ENCODE results near the gene TREM1.

GRCh38 chr6:41258196-41258493, 28.3 kb downstream of the TREM1 start:
- TF ChIP-seq CTCF (conservative IDR thresholded peaks at IDR 0.05; ENCODE audit: low read length) (no peak), EZH2phosphoT487 (IDR thresholded peaks at IDR 0.05; ENCODE audit: borderline replicate concordance, low read depth, low read length) (no peak)
